Cardiac fibroblast (primary cell): Measurements from ENCODE around the gene PASK.

Experiments
- DNase-seq, 2 donors: peaks; one replicate each; pipeline versions ENCODE4 v3.0.0 to v3.0.0-alpha.2; 2010; ENCODE audit warnings: low read depth in 2 of 2
- H3K4me3 ChIP-seq, 2 donors: replicated peaks in 1 of 2; 1 replicate in 1 of 2; 2 replicates in 1 of 2; pipeline ENCODE4 v1.5.1; 2011; ENCODE audit warnings: low read depth in 2 of 2, low read length in 2 of 2, mild to moderate bottlenecking in 2 of 2, moderate library complexity in 1 of 2
- TF ChIP-seq, protein P1 (sequence below): IDR thresholded peaks from one replicate; pipeline ENCODE4 v1.5.1; 2011; ENCODE audit warnings: low read depth, mild to moderate bottlenecking, low read length, inconsistent platforms

PASK gene

DNA sequence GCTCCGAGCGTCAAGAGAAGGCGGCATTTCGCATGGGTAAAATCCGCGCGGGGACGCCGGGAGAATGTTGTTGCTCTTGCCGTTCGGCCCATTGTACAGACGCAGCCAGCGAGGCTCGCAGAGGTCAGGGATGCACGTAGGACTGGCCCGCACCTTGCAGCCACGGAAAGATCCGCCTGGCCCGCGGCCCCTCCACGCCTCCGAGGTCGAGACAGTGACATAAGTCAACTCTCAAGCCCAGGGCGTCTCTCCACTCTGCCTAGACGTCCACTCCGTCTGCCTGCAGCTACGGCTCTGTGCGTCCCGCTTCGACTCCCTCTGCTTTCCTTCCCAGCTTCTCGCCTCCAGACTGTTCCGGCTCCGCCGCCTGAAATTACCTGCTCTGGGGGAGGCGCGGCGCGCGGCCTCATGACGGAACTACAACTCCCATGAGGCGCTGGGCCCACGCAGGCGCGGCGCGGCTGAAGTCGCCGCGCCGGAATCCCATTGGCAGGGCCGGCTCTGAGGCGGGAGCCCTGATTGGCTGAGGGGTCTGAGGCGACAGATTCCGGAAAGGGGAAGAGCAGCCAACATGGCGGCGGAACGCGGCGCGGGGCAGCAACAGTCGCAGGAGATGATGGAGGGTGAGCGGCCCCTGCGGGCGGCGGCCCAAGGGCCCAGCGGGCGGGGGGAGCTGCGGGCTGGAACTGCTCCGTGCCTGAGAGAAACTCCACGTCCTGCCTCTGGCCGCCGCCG, 820 bp upstream of the PASK start, which contains the start of gene PPP1R7:
Gene PPP1R7, plus strand, starts transcription at position 543 of the 735 bp plus-strand sequence. Its CDS starts 29 bp downstream, at position 572.
- DNase-seq, result peak; percentile 93 to 94
- H3K4me3 ChIP-seq, result peak within 1 kb of the TSS; percentile 84 to 85
- TF ChIP-seq, protein P1, sequence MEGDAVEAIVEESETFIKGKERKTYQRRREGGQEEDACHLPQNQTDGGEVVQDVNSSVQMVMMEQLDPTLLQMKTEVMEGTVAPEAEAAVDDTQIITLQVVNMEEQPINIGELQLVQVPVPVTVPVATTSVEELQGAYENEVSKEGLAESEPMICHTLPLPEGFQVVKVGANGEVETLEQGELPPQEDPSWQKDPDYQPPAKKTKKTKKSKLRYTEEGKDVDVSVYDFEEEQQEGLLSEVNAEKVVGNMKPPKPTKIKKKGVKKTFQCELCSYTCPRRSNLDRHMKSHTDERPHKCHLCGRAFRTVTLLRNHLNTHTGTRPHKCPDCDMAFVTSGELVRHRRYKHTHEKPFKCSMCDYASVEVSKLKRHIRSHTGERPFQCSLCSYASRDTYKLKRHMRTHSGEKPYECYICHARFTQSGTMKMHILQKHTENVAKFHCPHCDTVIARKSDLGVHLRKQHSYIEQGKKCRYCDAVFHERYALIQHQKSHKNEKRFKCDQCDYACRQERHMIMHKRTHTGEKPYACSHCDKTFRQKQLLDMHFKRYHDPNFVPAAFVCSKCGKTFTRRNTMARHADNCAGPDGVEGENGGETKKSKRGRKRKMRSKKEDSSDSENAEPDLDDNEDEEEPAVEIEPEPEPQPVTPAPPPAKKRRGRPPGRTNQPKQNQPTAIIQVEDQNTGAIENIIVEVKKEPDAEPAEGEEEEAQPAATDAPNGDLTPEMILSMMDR, result no peak

- DNase-seq, result no peak
These were observed 328 bp upstream of the PASK start for GRCh38 chr2:241149675-241149924.

GRCh38 chr2:241148239-241148638, 1.0 kb downstream of the PASK start:
- H3K4me3 ChIP-seq, result peak overlapping the region in 1 of 2 donors; percentile 13
- TF ChIP-seq, protein P1, result no peak
- DNase-seq, result no peak

More at GRCh38 chr2:241149675-241149924, 328 bp upstream of the PASK start:
- TF ChIP-seq, protein P1, result no peak
- H3K4me3 ChIP-seq, result peak overlapping the region; percentile 84 to 85

- no peak for DNase-seq
- TF ChIP-seq, protein P1, result no peak
- H3K4me3 ChIP-seq, result no peak overlapping the region
These were observed 1.9 kb downstream of the PASK start for GRCh38 chr2:241147336-241147735.

- DNase-seq, result no peak
- H3K4me3 ChIP-seq, result no peak overlapping the region
- TF ChIP-seq, protein P1, result no peak
These were observed 3.0 kb downstream of the PASK start for GRCh38 chr2:241146286-241146685.

- TF ChIP-seq, protein P1, result no peak
- H3K4me3 ChIP-seq, result no peak overlapping the region
- no peak for DNase-seq
These were observed 6.7 kb downstream of the PASK start for GRCh38 chr2:241142593-241142992.

GRCh38 chr2:241142063-241142462, 7.2 kb downstream of the PASK start:
- TF ChIP-seq, protein P1, result no peak
- H3K4me3 ChIP-seq, result no peak overlapping the region
- DNase-seq, result no peak
